TTC549 (cell line): Measurements from ENCODE around the gene CADM2.
"Not testable (repeated sequence)": the region's sequence is repeated elsewhere in the genome, so short reads cannot be mapped to it uniquely, and the experiment has no call there.

Experiments used
- FAIRE-seq: peaks from 2 replicates; lab custom pipeline; 2012; peaks lifted over from hg19 to GRCh38; lab: Jason Lieb, UNC

The CADM2 gene

DNA sequence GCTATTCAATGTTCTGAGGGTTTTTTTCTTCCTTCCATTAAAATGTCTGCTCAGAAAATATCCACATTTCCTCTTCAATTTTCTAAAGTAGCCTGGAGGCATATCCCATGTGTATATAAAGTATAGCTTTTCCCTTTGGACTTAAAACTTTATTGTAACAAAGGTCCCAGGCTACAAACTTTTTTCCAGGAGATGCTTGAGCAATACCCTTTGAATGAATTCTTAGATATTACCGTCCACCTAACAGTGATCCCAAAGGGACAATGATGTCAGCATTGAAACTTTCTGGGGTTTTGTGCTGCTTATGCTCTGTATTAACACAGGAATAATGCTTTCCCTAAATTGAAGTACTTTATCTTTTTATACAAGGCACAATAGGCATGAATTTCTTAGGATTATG lies 525.2 kb downstream of the CADM2 start:
- FAIRE-seq = no peak

DNA sequence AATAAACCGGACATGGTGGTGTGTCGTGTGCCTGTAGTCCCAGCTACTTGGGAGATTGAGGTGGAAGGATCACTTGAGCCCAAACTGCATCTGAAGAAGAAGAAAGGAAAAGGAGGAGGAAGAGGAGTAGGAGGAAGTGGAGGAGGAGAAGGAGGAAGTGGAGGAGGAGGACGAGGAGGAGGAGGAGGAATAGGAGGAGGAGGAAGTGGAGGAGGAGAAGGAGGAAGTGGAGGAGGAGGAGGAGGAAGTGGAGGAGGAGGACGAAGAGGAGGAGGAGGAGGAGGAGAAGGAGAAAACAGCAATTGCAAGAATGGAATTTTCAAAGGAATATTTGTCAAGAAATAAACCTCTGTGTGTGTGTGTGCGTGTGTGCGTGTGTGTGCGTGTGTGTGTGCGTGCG lies 528.6 kb downstream of the CADM2 start:
- FAIRE-seq = no peak

DNA sequence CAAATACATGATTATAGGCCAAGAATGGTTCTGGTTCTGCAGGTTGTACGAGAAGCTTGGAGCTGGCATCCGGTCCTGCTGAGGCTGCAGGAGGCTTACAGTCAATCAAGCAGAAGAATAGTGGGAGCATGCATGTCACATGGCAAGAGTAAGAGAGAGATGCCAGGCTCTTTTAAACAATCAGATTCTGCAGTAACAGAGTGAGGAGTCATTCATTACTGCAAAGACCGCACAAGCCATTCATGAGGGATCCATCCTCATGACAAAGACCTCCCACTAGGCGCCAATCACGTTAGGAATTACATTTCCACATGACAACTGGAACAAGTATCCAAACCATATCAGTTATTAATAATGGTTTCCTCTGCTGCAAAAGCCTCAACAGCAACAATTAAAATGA lies 536.8 kb downstream of the CADM2 start:
- no peak for FAIRE-seq

DNA sequence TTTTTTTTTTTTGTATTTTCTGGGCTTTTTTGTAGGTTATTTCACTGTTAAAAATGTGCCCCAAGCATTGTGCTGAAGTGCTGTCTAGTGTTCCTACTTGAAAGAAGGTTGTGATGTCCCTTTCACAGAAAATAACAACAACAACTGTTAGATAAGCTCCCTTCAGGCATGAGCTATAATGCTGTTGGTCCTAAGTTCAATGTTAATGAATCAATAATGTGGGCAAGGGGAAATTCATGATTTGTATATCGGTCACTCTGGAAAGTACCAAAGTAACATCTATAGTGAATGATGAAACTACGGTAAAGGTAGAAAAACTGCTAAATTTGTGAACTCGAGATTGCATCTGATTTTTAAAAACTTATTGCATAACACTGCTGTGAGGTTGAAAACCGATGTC lies 539.4 kb downstream of the CADM2 start:
- FAIRE-seq = no peak

DNA sequence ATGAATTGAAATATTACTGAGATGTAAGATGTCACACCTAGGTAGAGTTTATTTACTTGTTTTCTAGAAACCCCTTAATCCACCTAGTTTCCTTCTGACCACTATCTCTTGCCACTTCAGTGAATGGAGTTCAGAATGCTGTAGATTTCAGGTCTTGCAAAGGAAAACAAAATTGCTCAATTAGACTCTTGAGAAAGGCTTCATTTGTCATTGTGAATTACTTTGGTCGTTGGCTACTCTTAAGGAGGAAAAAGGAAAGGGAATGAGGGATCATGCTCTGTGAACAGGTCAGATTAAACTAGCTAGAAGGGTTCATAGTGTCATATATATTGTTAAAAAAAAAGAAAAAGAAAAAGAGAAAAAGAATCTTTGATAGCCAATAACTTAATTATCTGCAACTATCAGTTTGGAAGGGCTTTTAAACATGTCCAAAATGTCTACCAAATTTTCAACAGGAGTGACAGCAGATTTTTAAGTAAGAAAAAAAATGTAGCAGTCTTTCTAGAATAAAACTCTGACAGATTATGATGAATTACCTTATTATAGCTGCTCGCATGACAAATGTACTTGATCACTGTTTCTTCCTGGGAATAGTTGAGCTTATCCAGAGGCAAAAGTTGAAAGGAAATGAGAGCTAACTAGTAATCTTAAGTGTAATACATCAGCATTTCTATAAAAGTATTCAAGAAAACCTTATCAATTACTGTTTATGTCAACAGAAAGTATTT lies 543.5 kb downstream of the CADM2 start:
- no peak for FAIRE-seq

DNA sequence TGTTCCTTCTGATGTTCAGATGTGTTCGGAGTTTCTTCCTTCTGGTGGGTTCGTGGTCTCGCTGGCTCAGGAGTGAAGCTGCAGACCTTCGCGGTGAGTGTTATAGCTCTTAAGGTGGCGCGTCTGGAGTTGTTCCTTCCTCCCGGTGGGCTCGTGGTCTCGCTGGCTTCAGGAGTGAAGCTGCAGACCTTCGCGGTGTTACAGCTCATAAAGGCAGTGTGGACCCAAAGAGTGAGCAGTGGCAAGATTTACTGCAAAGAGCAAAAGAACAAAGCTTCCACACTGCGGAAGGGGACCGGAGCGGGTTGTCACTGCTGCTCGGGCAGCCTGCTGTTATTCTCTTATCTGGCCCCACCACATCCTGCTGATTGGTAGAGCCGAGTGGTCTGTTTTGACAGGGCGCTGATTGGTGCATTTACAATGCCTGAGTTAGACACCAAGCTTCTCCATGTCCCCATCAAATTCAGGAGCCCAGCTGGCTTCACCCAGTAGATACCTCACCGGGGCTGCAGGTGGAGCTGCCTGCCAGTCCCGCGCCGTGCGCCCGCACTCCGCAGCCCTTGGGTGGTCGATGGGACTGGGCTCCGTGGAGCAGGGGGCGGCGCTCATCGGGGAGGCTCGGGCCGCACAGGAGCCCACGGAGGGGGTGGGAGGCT lies 545.5 kb downstream of the CADM2 start:
- not testable (repeated sequence) for FAIRE-seq

DNA sequence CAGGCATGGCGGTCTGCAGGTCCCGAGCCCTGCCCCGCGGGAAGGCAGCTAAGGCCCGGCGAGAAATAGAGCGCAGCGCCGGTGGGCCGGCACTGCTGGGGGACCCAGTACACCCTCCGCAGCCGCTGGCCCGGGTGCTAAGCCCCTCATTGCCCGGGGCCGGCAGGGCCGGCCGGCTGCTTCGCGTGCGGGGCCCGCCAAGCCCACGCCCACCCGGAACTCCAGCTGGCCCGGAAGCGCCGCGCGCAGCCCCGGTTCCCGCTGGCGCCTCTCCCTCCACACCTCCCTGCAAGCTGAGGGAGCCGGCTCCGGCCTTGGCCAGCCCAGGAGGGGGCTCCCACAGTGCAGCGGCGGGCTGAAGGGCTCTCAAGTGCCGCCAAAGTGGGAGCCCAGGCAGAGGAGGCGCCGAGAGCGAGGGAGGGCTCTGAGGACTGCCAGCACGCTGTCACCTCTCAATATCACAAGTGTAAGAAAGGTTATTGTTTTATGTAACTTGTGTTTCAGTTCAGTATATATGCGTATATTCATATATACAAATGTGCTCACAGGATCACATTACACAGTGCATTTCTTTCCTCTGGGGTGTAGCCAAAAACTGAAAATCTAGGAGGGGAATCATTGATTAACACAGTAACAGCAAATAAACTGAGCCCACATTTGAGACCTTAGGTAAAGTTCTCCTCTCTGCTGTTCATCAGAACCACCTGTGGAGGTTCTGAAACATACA lies 546.2 kb downstream of the CADM2 start:
- FAIRE-seq = not testable (repeated sequence)

DNA sequence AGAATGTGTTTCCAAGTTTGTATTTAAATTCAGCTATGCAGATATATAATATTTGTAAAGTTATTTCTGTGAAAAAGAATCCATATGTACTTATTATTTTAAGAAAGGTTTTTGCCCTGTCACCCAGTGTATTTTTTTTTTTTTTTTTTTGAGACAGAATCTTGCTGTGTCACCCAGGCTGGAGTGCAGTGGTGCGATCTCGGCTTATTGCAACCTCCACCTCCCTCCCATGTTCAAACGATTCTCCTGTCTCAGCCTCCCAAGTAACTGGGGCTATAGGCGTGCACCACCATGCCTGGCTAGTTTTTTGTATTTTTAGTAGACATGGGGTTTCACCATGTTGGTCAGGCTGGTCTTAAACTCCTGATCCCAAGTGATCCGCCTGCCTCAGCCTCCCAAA lies 548.3 kb downstream of the CADM2 start:
- FAIRE-seq = not testable (repeated sequence)

DNA sequence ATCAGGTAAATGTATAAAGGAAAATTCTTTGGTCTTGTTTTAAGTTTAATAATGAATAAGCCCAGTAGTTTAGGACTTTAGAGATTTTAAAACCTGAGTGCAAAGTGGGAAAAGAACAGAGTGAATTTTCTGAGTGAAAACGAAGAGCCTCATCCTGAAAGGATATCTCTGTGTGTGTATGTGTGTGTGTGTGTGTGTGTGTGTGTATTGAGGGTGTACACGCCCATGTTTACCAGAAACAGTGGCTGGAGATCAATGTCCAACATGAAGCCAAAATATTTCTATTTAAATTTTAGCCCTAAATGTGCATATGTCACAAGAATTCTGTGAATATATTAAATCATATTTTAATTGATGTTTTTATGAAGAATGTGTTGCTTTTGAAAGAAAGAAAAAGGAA lies 549.9 kb downstream of the CADM2 start:
- FAIRE-seq = no peak

DNA sequence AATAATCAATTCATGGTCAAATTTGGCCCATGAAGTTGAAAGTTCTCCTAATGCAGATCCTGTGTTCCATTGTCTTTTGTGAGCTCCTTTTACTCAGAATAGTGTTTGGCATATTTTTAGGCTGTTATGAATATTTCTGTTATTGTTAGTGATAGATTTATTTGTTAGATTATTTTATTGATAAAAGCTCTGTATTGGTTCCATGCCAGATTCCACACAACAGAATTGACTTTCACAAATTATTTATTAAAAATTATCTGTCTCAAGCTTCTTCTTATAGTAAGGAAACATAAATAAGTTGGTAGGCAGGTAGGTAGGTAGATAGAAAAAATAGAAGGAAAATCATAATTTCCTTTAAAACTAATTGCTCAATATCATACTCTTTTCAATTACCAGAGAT lies 557.4 kb downstream of the CADM2 start:
- no peak for FAIRE-seq

DNA sequence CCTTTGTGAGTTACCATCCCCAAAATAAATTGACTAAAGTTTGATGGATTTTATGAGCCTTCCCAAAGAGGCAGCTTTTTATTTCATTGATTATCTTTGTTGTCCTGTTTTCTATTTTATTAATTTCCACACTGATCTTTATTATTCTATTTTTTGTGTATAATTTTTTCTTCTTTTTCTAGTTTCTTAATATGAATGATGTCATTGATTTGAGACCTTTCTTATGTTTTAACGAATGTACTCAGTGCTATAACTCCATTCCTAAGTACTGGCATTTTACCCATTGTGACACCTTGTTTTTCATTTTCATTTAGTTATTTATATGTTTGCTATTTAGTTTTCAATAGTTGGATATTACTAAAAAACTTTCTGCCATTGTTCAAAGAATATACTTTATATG lies 565.3 kb downstream of the CADM2 start:
- FAIRE-seq = no peak

DNA sequence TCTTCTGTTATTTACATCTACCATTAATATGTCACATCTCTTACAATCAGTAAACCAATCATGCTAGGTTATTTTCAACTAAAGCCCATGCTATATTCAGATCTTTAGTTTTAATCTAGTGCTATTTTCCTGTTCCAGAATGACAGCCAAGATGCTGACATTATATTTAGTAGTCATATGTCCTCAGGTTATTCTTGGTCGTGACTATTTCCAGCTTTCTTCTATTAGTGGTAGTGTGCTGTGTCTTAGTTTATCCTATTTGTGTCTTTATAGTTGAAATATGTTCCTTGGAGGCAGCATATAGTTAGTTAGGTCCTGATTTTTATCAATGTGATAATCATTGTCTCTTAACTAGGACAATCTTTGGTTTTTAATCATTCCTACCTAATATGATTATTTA lies 566.5 kb downstream of the CADM2 start:
- no peak for FAIRE-seq

DNA sequence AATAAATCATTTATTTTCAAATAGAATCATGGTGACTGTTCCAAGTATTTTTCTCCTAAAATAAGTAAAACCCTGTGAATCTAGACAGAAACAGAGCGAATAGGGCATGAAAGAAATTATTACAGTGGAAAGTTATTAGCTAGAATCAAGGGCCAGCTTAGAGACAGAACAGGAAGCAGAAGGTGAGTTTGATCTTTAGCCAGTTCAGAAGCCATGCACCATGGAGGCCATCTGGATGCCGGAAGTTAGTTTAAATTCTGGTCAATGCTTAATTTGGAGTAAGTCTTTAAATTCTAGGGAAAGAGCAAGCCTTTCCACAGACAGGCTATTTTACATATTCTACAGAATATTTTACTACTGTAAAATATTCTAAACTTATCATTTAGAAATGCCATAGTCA lies 574.8 kb downstream of the CADM2 start:
- FAIRE-seq = no peak

DNA sequence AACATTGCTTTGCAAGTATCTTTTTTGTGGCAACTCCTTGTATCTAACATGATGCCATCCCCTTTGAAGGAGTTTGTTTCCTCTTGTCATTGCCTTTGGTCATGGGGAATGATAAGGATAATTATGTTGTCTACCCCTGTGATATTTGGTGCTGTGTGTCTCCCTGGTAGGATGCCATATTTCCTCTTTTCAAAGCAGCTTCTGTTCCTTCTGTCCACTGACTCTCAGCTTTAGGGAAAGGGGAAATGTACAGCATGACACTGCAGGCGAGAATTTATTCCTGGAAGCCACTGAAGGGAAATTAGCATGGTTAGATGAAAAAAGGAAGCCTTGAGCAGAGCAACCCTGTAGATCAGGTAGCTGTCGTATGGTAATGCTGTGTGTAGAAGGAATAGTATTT lies 576.7 kb downstream of the CADM2 start:
- no peak for FAIRE-seq

DNA sequence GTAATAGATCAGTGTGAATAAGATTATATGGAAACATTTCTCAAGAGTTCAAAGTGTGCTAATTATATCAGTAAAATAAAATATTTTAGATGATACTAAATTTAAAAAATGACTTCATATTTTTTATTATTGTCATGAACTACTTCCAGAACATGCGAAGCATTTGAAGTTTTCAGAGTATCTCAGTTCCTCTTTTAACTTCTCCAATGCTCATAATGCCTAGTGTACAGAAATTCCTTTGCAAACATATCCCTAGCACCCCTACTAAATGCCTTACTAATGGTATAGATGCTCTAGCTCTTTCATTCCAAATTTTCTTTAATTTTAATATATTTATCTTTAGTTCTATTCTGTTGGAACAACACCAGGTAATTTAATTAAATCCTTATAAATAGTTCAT lies 580.4 kb downstream of the CADM2 start:
- FAIRE-seq = no peak

DNA sequence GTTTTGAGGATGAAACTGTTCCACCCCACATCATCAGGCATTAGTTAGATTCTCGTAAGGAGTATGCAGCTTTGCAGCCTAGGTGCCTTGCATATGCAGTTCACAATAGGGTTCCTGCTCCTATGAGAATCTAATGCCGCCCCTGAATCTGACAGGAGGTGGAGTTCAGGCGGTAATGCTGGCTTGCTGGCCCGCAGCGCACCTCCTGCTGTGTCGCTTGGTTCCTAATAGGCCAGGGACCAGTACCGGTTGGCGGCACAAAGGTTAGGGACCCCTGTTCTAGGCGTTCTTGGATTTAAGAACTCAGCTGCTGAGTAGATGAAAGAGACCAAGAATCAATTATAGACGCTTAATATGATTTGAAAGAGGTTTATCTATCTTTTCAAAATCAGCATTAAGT lies 595.4 kb downstream of the CADM2 start:
- no peak for FAIRE-seq

DNA sequence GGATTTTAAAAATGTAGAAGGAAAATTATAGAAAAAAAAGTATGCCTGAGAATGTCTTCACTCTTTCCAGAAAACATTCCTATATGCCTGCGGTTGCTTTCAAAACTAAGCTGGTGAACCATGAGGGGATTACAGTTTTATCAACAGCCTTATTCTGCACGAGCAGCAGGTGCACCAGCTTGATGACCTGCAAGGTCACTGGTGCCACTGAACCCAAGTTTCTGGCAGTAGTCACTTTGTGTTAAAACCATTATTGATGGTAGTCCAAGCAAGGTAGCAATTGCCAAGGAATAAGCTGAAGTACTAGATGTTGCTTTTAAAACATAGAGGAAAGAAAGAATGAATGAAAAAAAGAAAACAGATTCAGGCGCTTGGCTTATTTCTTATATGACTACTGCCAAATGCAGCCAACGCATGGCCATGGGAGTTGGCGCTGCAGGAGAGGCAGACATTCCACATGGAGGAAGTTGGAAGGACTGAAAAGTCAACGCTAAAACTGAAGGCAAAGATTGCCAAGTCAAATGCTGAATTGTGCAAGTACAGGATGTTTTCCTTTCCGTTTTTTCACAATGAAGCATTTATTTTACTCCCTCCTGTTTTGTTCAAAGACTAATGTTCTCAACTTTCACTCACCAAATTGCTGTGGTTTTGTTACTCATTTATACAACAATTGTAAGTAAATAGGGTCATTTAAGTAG lies 601.4 kb downstream of the CADM2 start:
- FAIRE-seq = no peak

DNA sequence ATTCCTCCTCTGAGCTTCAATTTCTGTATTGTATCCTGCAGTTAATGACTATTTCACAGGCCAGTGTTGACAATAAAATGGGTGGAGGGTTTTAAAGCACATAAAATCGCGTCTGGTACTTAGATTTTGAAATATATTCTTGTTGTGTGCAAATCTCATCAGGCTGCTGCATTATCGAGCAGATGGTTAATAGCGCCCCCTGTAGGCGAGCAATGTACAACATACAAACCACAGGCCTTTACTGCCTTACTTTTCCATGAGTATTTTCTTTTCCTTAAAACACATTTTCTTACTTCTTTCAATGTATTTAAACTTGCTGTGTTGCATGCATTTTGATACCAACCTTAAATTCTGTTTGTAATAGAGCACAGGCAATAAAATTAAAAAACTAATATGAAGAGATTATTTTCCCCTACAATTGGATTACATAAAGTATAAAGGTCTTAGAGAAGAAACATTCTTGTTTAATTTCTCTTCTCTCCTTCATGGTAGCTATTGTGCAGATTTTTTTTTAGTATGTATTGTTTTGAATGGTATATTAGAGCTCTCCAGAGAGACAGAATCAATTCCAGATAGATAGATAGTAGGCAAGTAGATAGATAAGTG lies 608.4 kb downstream of the CADM2 start:
- FAIRE-seq = no peak

DNA sequence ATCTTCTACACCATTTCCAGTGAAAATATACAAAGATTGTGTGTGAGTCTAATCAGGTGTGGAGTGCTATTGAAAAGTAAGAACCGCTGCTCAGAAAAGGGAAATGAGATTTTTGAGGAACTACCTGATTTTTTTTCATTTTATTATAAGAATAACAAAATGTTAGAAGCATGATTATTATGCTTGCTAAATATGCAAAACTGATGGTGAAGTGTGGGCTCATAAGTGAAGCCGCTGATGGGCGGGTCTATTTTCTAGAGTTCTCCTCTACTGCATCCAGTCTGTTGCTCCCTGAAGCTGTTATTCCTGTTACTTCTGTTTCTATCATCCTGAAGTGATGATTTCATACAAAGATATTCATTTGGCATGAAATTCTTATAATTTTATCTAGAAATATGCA lies 612.0 kb downstream of the CADM2 start:
- no peak for FAIRE-seq

DNA sequence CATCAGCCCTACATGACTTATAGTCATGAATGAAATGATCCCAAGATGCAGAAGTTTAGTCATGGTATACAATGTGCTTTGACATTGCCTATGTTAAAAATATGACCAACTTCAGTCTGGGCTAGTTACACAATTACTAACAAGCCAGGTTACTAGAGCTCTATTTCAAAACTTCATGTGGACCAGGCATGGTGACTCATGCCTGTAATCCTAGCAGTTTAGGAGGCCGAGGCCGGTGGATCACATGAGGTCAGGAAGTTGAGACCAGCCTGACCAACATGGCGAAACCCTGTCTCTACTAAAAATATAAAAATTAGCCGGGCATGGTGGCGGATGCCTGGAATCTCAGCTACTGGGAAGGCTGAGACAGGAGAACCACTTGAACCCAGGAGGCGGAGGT lies 613.0 kb downstream of the CADM2 start:
- no peak for FAIRE-seq

DNA sequence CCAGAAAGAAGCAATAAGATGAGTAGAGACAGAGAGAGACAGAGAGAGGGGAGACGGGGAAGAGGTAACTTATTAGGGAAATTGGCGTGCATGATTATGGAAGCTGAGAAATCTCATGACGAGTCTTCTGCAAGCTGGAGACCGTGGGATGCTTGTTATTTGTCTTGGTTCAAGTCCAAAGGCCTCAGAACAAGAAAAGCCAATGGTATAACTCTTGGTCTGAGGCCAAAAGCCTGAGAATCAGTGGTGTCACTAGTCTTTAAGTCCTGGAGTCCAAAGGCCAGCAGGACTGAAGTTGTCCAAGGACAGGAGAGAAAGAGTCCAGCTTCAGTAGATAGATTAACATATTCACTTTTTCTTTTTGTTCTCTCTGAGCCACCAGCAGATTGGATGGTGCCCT lies 613.6 kb downstream of the CADM2 start:
- no peak for FAIRE-seq

DNA sequence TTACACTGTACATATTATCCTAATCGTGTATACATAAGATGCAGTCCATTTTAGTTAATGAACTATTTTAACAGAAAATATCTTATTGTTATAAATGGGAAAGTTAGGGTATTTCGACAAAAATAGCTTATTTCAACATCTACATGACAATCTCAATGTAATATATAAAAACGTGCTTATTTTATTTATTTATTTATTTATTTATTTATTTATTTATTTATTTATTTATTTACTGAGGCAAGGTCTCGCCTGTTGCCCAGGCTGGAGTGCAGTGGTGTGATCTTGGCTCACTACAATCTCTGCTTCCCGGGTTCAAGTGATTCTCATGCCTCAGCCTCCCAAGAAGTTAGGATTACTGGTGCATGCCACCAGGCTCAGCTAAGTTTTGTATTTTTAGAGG lies 614.2 kb downstream of the CADM2 start:
- FAIRE-seq = no peak
